Endodermal cell (in vitro differentiated cells): ENCODE data around the gene WNT10A. TPM values are rescaled to one million over a fixed set of nuclear protein-coding genes. Genes with fewer than 3 reads are reported as not detected.

Source experiments
- DNase-seq: peaks from one replicate; pipeline ENCODE4 v3.0.0-alpha.2; 2017
- H3K27ac ChIP-seq: 2 replicates; pipeline ENCODE4 v1.5.1; 2013; ENCODE audit warnings: mild to moderate bottlenecking, low read depth, low read length, moderate library complexity
- H3K27me3 ChIP-seq: 2 replicates; pipeline ENCODE4 v1.6.1; 2013; ENCODE audit warnings: mild to moderate bottlenecking, low read length, moderate library complexity; ENCODE audit not compliant: insufficient read depth, control insufficient read depth, poor library complexity, severe bottlenecking
- H3K36me3 ChIP-seq: 2 replicates; pipeline ENCODE4 v1.7.0; 2013; ENCODE audit warnings: mild to moderate bottlenecking, low read length, moderate library complexity; ENCODE audit not compliant: control insufficient read depth, insufficient read depth
- H3K4me1 ChIP-seq: one replicate; pipeline ENCODE4 v1.7.0; 2013; ENCODE audit warnings: low read length; ENCODE audit not compliant: control insufficient read depth, insufficient read depth
- H3K4me3 ChIP-seq: 2 replicates; pipeline ENCODE4 v1.5.1; 2013; ENCODE audit warnings: mild to moderate bottlenecking, low read length, moderate library complexity
- H3K9ac ChIP-seq: 2 replicates; pipeline ENCODE4 v1.6.1; 2013; ENCODE audit warnings: mild to moderate bottlenecking, low read length, moderate library complexity; ENCODE audit not compliant: poor library complexity, severe bottlenecking; ENCODE audit errors: extremely low read depth
- H3K9me3 ChIP-seq: 2 replicates; pipeline ENCODE4 v1.6.1; 2013; ENCODE audit warnings: mild to moderate bottlenecking, low read length, moderate library complexity; ENCODE audit not compliant: control insufficient read depth
- H3K27ac Mint-ChIP-seq: 2 replicates; pipeline ENCODE4 v1.8.0; 2020; ENCODE audit warnings: mixed read lengths
- H3K27me3 Mint-ChIP-seq: 2 replicates; pipeline ENCODE4 v1.8.0; 2021; ENCODE audit warnings: mild to moderate bottlenecking, mixed read lengths; ENCODE audit not compliant: insufficient read depth
- H3K36me3 Mint-ChIP-seq: 2 replicates; pipeline ENCODE4 v1.8.0; 2020; ENCODE audit warnings: low read depth, mixed read lengths
- H3K4me1 Mint-ChIP-seq: 2 replicates; pipeline ENCODE4 v1.8.0; 2020; ENCODE audit warnings: mixed read lengths
- H3K4me3 Mint-ChIP-seq: 2 replicates; pipeline ENCODE4 v1.8.0; 2020; ENCODE audit warnings: mild to moderate bottlenecking, moderate library complexity, mixed read lengths
- H3K9me3 Mint-ChIP-seq: 2 replicates; pipeline ENCODE4 v1.8.0; 2020; ENCODE audit warnings: mild to moderate bottlenecking, mixed read lengths
- WGBS, 2 experiments: methylation state at CpG; one replicate each; pipeline versions ENCODE4 v1.1.5 to v1.1.7; 2013; ENCODE audit warnings: missing lambda C conversion rate in 2 of 2, mixed read lengths in 1 of 2; ENCODE audit not compliant: insufficient coverage in 1 of 2, insufficient read length in 1 of 2; 5-methylcytosine and 5-hydroxymethylcytosine counted together
- total RNA-seq, 2 donors: library from RNA; stranded (reverse); fragmentation: NEBNext Ultra II Directional in 1 of 2; extraction: Animal tissue kit (Norgen Biotek cat#: 25700) in 1 of 2; gene quantifications; 2 replicates in 1 of 2; 3 replicates in 1 of 2; pipeline ENCODE4 v1.2.1, GENCODE V29; 2021
- TF ChIP-seq, protein P1 (sequence below): fragments of 200-600 bp; sonication (generic); conservative IDR thresholded peaks from 2 replicates; pipeline ENCODE4 v1.5.0; 2021; ENCODE audit warnings: antibody characterized with exemption, mild to moderate bottlenecking

WNT10A gene
- total RNA-seq, 2 donors from 2014 or later: not detected

DNA sequence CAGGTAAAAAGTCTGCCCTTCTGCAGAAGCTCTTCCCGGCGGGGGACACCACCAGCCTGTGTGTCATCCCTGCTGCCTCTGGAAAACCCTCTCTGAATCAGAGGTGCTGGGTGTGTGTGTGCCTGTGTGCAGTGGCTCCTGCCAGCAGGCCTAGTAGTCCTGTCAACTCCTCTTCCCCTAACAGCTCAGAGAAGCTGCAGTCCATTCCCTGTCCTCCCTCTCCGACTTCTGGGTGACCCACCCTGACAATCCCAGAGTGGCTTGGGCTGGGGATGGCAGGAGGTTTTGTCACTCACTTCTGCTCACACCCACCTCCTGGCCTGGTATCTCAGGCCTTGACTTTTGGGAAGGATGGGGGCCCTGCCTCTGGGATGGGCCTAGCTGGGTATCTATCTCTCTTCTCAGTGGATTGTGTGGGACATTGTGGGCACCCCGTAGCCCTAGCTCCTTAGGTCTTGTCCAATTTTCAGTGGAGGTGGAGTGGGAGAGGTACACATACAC lies 2.3 kb downstream of the WNT10A start:
- Histone ChIP-seq H3K27me3 (peaks cover 97% of the 10 kb centered on the region), H3K27ac (no peak overlapping the region), H3K36me3 (no peaks in the 10 kb centered on the region), H3K4me1 (no peaks in the 10 kb centered on the region), H3K4me3 (no peak overlapping the region), H3K9ac (no peak overlapping the region), H3K9me3 (no peaks in the 10 kb centered on the region)
- no peaks in the 10 kb centered on the region for H3K36me3 Mint-ChIP-seq
- DNase-seq: peak; percentile 53
- H3K4me3 Mint-ChIP-seq: no peak overlapping the region
- TF ChIP-seq, protein P1, sequence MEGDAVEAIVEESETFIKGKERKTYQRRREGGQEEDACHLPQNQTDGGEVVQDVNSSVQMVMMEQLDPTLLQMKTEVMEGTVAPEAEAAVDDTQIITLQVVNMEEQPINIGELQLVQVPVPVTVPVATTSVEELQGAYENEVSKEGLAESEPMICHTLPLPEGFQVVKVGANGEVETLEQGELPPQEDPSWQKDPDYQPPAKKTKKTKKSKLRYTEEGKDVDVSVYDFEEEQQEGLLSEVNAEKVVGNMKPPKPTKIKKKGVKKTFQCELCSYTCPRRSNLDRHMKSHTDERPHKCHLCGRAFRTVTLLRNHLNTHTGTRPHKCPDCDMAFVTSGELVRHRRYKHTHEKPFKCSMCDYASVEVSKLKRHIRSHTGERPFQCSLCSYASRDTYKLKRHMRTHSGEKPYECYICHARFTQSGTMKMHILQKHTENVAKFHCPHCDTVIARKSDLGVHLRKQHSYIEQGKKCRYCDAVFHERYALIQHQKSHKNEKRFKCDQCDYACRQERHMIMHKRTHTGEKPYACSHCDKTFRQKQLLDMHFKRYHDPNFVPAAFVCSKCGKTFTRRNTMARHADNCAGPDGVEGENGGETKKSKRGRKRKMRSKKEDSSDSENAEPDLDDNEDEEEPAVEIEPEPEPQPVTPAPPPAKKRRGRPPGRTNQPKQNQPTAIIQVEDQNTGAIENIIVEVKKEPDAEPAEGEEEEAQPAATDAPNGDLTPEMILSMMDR: no peak
- no peak overlapping the region for H3K27ac Mint-ChIP-seq
- H3K27me3 Mint-ChIP-seq: peaks cover 98% of the 10 kb centered on the region
- 40 to 79% methylated on average over 1 to 4 of the region's 4 CpGs for WGBS, 2 experiments
- H3K9me3 Mint-ChIP-seq: no peaks in the 10 kb centered on the region
- peaks cover 6% of the 10 kb centered on the region for H3K4me1 Mint-ChIP-seq

DNA sequence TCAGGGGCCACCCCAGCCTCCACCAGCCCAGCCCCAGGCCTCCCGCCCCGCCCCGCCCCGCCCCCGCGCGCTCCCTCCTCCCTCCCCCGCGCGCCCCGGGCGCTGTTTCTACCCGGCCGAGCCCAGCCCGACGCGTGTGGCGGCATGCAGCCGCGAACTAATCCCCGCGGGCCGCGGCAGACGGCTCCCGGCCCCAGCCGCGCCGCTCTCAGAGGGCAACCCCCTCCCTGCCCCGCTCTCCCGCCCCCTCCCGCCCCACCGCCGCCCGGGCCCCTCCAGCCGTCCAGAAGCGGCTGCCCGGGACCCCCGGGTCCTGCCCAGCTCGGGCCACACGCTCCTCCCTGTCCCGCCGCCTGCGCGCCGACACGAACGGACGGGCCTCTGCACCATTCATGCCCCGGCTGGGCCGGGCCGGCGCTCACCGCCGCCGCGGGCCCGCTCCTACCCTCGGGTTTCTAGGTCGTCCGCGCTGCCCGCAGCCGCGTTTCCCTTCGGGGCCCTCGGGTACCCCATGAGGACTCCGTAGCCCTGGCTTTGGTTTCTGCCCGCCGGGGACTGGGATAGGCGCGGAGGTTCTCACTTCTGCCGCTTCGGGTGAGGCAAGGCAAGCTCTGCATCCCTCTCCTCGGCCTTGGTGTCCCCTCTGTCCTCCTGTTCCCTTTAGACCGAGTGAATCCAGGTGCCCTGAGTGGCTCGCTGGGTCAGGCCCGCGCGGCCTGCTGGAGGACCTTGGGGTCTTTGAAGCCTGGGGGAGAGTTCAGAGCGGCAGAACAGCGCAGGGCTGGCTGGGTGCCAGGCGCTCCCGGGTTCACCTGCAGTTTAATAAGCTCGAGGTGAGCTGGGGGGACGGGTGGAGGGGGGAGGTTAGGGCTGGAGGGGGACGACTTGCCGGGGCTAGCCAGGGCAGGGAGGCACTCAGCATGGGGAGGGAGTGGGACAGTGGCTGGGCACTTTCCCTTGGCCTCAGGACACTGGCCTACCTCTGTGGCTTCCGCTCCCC lies 3.1 kb downstream of the WNT10A start:
- Histone ChIP-seq H3K36me3 (no peaks in the 10 kb centered on the region), H3K9me3 (no peaks in the 10 kb centered on the region), H3K27me3 (peaks cover 95% of the 10 kb centered on the region), H3K4me3 (no peak overlapping the region), H3K4me1 (no peaks in the 10 kb centered on the region), H3K9ac (no peak overlapping the region), H3K27ac (no peak overlapping the region)
- H3K9me3 Mint-ChIP-seq: no peaks in the 10 kb centered on the region
- WGBS, 2 experiments: 4 to 9% methylated on average over 25 to 73 of the region's 89 CpGs
- TF ChIP-seq, protein P1: no peak
- peaks cover 97% of the 10 kb centered on the region for H3K27me3 Mint-ChIP-seq
- no peaks in the 10 kb centered on the region for H3K36me3 Mint-ChIP-seq
- H3K27ac Mint-ChIP-seq: no peak overlapping the region
- H3K4me3 Mint-ChIP-seq: peak overlapping the region; percentile 33
- peaks cover 6% of the 10 kb centered on the region for H3K4me1 Mint-ChIP-seq
- DNase-seq: peak; percentile 76

DNA sequence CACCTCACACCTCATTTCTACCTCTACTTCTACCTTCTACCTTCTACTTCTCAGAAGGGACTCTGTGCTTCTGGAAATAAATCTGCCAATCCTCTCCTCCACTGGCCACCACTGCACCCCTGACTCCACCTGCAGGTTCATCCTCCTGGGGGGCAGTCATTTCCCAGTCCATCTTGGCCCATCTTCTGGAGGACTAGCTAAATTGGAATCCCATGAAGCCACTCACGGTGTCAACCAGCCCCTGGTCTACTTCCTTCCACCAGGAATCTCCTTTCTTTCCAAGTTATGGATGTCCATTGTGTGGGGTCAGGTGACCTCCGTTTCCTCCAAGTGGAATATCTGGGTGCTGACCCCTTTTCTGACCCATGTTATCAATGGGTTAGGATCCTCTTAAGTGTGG lies 3.9 kb downstream of the WNT10A start:
- H3K4me1 Mint-ChIP-seq: peaks cover 5% of the 10 kb centered on the region

More for the DNA sequence above, 3.9 kb downstream of the WNT10A start:
- no peaks in the 10 kb centered on the region for H3K9me3 ChIP-seq
- H3K27me3 ChIP-seq: peaks cover 95% of the 10 kb centered on the region
- no peaks in the 10 kb centered on the region for H3K4me1 ChIP-seq
- Mint-ChIP-seq H3K36me3 (no peaks in the 10 kb centered on the region), H3K4me3 (no peak overlapping the region), H3K27me3 (peaks cover 97% of the 10 kb centered on the region), H3K27ac (no peak overlapping the region), H3K9me3 (no peaks in the 10 kb centered on the region)
- 88 to 100% methylated on average over 1 to 2 of the region's 2 CpGs for WGBS, 2 experiments
- no peak overlapping the region for H3K4me3 ChIP-seq
- H3K9ac ChIP-seq: no peak overlapping the region
- DNase-seq: no peak
- no peak overlapping the region for H3K27ac ChIP-seq
- H3K36me3 ChIP-seq: no peaks in the 10 kb centered on the region
- TF ChIP-seq, protein P1: no peak
